HepG2 (cell line): ENCODE results near the gene DOCK4. TPM values are rescaled to one million over a fixed set of nuclear protein-coding genes. Genes with fewer than 3 reads are reported as not detected.

ENCODE experiments used
- ATAC-seq: fragments of 200-7000 bp; cut with Tn5 transposase; 3 replicates; pipeline ENCODE4 v1.9.1; 2020; ENCODE audit warnings: mild to moderate bottlenecking, moderate library complexity
- BruUV-seq: library from RNA; stranded (reverse); fragments of 400-500 nt; replicated peaks from 2 replicates; lab custom pipeline; 2021; lab: Mats Ljungman, UMichigan
- CTCF ChIA-PET: fragments of 300-600 bp; formaldehyde crosslinking; extraction: SDS; loops from one replicate; lab custom pipeline; 2021; ENCODE audit warnings: low total read pairs, inconsistent platforms, low intra/inter-chr PET ratio; lab: Yijun Ruan, JAX
- POLR2A ChIA-PET: fragments of 350-600 bp; sonication (Branson Sonifier 250); formaldehyde crosslinking; loops from one replicate; lab custom pipeline; 2020; ENCODE audit warnings: antibody characterized with exemption, inconsistent platforms; lab: Yijun Ruan, JAX
- DNase-seq: peaks from one replicate; pipeline ENCODE4 v3.0.0-alpha.2; 2015; ENCODE audit warnings: low spot score
- FAIRE-seq: peaks from 3 replicates; lab custom pipeline; 2011; peaks lifted over from hg19 to GRCh38; lab: Jason Lieb, UNC
- H2AFZ ChIP-seq: one replicate; pipeline ENCODE4 v1.6.1; 2011; ENCODE audit warnings: low read length, inconsistent platforms
- H3K27ac ChIP-seq: fragments of 300-600 bp; 3 replicates; pipeline ENCODE4 v1.8.0; 2011; ENCODE audit warnings: mixed run types, mild to moderate bottlenecking, mixed read lengths, low read length, inconsistent platforms; ENCODE audit not compliant: insufficient read depth; ENCODE audit errors: extremely low read length
- H3K27me3 ChIP-seq, 2 experiments: fragments of 200-600 bp in 1 of 2; 2 replicates in 1 of 2; 3 replicates in 1 of 2; pipeline versions ENCODE4 v1.6.0 to v1.8.0; 2011; ENCODE audit warnings: low read length in 2 of 2, mild to moderate bottlenecking in 2 of 2, moderate library complexity in 2 of 2, inconsistent platforms in 1 of 2; ENCODE audit not compliant: insufficient read depth in 2 of 2, control insufficient read depth in 1 of 2
- H3K36me3 ChIP-seq, 2 experiments: fragments of 200-600 bp in 1 of 2; replicated peaks in 1 of 2; 2 replicates in 1 of 2; 3 replicates in 1 of 2; pipeline versions ENCODE4 v1.5.1 to v1.8.0; 2011; ENCODE audit warnings: low read length in 2 of 2, inconsistent platforms in 1 of 2; ENCODE audit not compliant: insufficient read depth in 2 of 2, control insufficient read depth in 1 of 2
- H3K4me1 ChIP-seq: 2 replicates; pipeline ENCODE4 v1.5.1; 2012; ENCODE audit warnings: low read length, inconsistent platforms; ENCODE audit not compliant: insufficient read depth
- H3K4me2 ChIP-seq: 2 replicates; pipeline ENCODE4 v1.6.0; 2011; ENCODE audit warnings: low read depth, low read length, inconsistent platforms
- H3K4me3 ChIP-seq, 3 experiments: fragments of 200-600 bp in 1 of 3; sonication (generic), shearing (Covaris generic) in 1 of 3; replicated peaks in 1 of 3; 2 replicates each; pipeline ENCODE4 v1.5.1; 2011 to 2016; ENCODE audit warnings: low read length in 3 of 3, inconsistent platforms in 2 of 3, low read depth in 2 of 3, mild to moderate bottlenecking in 2 of 3, control low read depth in 1 of 3, mixed read lengths in 1 of 3; ENCODE audit not compliant: insufficient read depth in 1 of 3
- H3K79me2 ChIP-seq: one replicate; pipeline ENCODE4 v1.6.1; 2011; ENCODE audit warnings: low read length, inconsistent platforms; ENCODE audit not compliant: insufficient read depth
- H3K9ac ChIP-seq: 2 replicates; pipeline ENCODE4 v1.6.0; 2011; ENCODE audit warnings: mild to moderate bottlenecking, low read depth, low read length, inconsistent platforms; ENCODE audit not compliant: insufficient read depth
- H3K9me3 ChIP-seq: 2 replicates; pipeline ENCODE4 v1.5.1; 2012; ENCODE audit warnings: mild to moderate bottlenecking, low read length
- H4K20me1 ChIP-seq: 2 replicates; pipeline ENCODE4 v1.6.0; 2011; ENCODE audit warnings: inconsistent platforms, mild to moderate bottlenecking, low read length, moderate library complexity; ENCODE audit not compliant: insufficient read depth
- MEIS1 ChIP-seq: sonication (generic); formaldehyde crosslinking; IDR thresholded peaks from 2 replicates; pipeline ENCODE4 v1.9.0; 2021; ENCODE audit warnings: mild to moderate bottlenecking, missing genetic modification reagents, moderate library complexity, borderline replicate concordance
- ZFY ChIP-seq: sonication (generic); formaldehyde crosslinking; IDR thresholded peaks from 2 replicates; pipeline ENCODE4 v1.4.0; 2020; ENCODE audit warnings: missing genetic modification reagents
- ZNF354B ChIP-seq: sonication (generic); formaldehyde crosslinking; IDR thresholded peaks from 2 replicates; pipeline ENCODE4 v1.8.0; 2022; ENCODE audit warnings: mild to moderate bottlenecking, missing genetic modification reagents
- ZNF563 ChIP-seq: sonication (generic); formaldehyde crosslinking; IDR thresholded peaks from 2 replicates; pipeline ENCODE4 v1.8.0; 2022; ENCODE audit warnings: mild to moderate bottlenecking, moderate library complexity, missing genetic modification reagents
- ZNF710 ChIP-seq: sonication (generic); formaldehyde crosslinking; IDR thresholded peaks from 2 replicates; pipeline ENCODE4 v1.5.0; 2020; ENCODE audit warnings: mild to moderate bottlenecking, missing genetic modification reagents, borderline replicate concordance
- WGBS: methylation state at CpG from one replicate; pipeline ENCODE4 v1.1.6; 2017; ENCODE audit warnings: low lambda C conversion rate; 5-methylcytosine and 5-hydroxymethylcytosine counted together
- in situ Hi-C: cut with HindIII; loops from 2 replicates; pipeline ENCODE4 v1.10.0; 2017; ENCODE audit warnings: low pct_unique_long_range_greater_than_20kb; ENCODE audit not compliant: extremely low pct_ligation_motif_present
- intact Hi-C: fragments of 100-400 bp; cut with micrococcal nuclease; formaldehyde crosslinking; loops from one replicate; pipeline ENCODE4 v1.10.0; 2022; ENCODE audit not compliant: unreplicated experiment
- polyA plus RNA-seq, 8 experiments: library from polyadenylated mRNA; depleted of rRNA in 3 of 8; stranded (reverse) in 7 of 8; unstranded in 1 of 8; fragments of >200 nt; fragmentation: Illumina TruSeq in 4 of 8; extraction: Trizol in 4 of 8; gene quantifications; 2 replicates each; pipeline versions ENCODE4 v1.2.1 to v1.2.3, GENCODE V29; 2011 to 2016; ENCODE audit warnings: low read depth in 4 of 8, missing spikeins in 1 of 8, mixed read lengths in 1 of 8; ENCODE audit not compliant: insufficient read depth in 1 of 8
- total RNA-seq, 5 experiments: library from RNA; depleted of rRNA; stranded (reverse); fragments of >200 nt; fragmentation: Illumina TruSeq; extraction: Trizol; gene quantifications; 2 replicates each; pipeline ENCODE4 v1.2.3, GENCODE V29; 2016; ENCODE audit warnings: low read depth in 1 of 5
- TF ChIP-seq, protein P1 (sequence below): sonication (generic); formaldehyde crosslinking; IDR thresholded peaks from 2 replicates; pipeline ENCODE4 v1.4.0; 2020; ENCODE audit warnings: missing genetic modification reagents

The DOCK4 gene
- total and polyA plus RNA-seq, 2 of the 13 experiments (the other 11 are each of a cell fraction or from before 2014, with no cell fraction given), result 13.5 to 17.4 TPM

- WGBS, result 95% methylated on average over 3 of the region's 3 CpGs
- Histone ChIP-seq H2AFZ (no peak overlapping the region), H3K9ac (no peak overlapping the region), H3K4me3 (no peak overlapping the region), H3K27ac (no peak overlapping the region), H3K79me2 (no peaks in the 10 kb centered on the region), H4K20me1 (no peaks in the 10 kb centered on the region), H3K4me1 (peaks cover 11% of the 10 kb centered on the region), H3K9me3 (no peaks in the 10 kb centered on the region), H3K36me3 (peaks cover 0 to 3% of the 10 kb centered on the region in 2 experiments; a peak in 2 of 5 replicates), H3K4me2 (no peak overlapping the region), H3K27me3 (no peaks in the 10 kb centered on the region)
- in situ Hi-C loops, result no loop called here
- TF ChIP-seq ZNF563 (CRISPR knock-in tag) (no peak), ZNF710 (no peak), ZFY (CRISPR knock-in tag) (no peak), MEIS1 (CRISPR knock-in tag) (no peak), ZNF354B (no peak)
- TF ChIP-seq, protein P1, sequence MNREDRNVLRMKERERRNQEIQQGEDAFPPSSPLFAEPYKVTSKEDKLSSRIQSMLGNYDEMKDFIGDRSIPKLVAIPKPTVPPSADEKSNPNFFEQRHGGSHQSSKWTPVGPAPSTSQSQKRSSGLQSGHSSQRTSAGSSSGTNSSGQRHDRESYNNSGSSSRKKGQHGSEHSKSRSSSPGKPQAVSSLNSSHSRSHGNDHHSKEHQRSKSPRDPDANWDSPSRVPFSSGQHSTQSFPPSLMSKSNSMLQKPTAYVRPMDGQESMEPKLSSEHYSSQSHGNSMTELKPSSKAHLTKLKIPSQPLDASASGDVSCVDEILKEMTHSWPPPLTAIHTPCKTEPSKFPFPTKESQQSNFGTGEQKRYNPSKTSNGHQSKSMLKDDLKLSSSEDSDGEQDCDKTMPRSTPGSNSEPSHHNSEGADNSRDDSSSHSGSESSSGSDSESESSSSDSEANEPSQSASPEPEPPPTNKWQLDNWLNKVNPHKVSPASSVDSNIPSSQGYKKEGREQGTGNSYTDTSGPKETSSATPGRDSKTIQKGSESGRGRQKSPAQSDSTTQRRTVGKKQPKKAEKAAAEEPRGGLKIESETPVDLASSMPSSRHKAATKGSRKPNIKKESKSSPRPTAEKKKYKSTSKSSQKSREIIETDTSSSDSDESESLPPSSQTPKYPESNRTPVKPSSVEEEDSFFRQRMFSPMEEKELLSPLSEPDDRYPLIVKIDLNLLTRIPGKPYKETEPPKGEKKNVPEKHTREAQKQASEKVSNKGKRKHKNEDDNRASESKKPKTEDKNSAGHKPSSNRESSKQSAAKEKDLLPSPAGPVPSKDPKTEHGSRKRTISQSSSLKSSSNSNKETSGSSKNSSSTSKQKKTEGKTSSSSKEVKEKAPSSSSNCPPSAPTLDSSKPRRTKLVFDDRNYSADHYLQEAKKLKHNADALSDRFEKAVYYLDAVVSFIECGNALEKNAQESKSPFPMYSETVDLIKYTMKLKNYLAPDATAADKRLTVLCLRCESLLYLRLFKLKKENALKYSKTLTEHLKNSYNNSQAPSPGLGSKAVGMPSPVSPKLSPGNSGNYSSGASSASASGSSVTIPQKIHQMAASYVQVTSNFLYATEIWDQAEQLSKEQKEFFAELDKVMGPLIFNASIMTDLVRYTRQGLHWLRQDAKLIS (CRISPR knock-in tag), result no peak
- ATAC-seq, result no peak
- no peak for DNase-seq
- CTCF ChIA-PET, result no interaction called here
- FAIRE-seq, result no peak
- POLR2A ChIA-PET, result no interaction called here
- intact Hi-C loops, result no loop called here
- BruUV-seq, result no TSS peak
These were observed 291.9 kb downstream of the DOCK4 start for GRCh38 chr7:111914291-111914690.
